ENCODE data around the gene ANGPTL4.

DNA sequence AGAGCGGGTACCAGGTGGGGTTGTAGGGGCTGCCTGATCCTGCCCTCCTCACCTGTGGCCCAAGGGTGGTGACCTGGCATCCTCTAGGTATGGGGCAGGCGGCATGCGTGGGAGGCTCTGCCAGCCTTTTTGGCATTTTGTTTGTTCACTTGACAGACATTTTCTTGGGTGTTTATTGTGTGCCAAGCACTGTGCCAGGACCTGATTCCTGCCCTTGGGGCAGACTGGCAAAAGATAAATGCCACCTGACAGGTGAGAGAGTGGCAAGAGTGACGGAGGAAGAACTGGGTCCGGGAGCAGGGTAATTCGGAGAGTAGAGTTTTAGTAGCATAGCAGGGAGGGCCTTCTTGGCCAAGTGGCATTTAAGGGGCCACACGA, 32.2 kb downstream of the ANGPTL4 start:
- TF ChIP-seq EZH2 (optimal IDR thresholded peaks at IDR 0.05; ENCODE audit: low read depth, low read length) (no peak), CTCF (IDR thresholded peaks at IDR 0.05; ENCODE audit: low read length) (no peak)
